ACC112 (cell line): ENCODE results near the gene TSPY2.
"Not testable (repeated sequence)": the region's sequence is repeated elsewhere in the genome, so short reads cannot be mapped to it uniquely, and the experiment has no call there.

Experiments
- H2AFZ ChIP-seq: fragments of 200-600 bp; sonication (generic); one replicate; pipeline ENCODE4 v1.6.0; 2017; ENCODE audit warnings: antibody characterized with exemption, low read length; ENCODE audit not compliant: unreplicated experiment
- H3K27ac ChIP-seq: fragments of 200-600 bp; sonication (generic); 2 replicates; pipeline ENCODE4 v1.5.1; 2014; ENCODE audit warnings: low read depth, mild to moderate bottlenecking, antibody characterized with exemption, low read length, moderate library complexity
- H3K27me3 ChIP-seq: fragments of 200-600 bp; sonication (generic); 2 replicates; pipeline ENCODE4 v1.6.1; 2014; ENCODE audit warnings: mild to moderate bottlenecking, antibody characterized with exemption, low read length, moderate library complexity, mixed read lengths; ENCODE audit not compliant: insufficient read depth
- H3K36me3 ChIP-seq: fragments of 200-600 bp; sonication (generic); 2 replicates; pipeline ENCODE4 v1.6.1; 2016; ENCODE audit warnings: mild to moderate bottlenecking, antibody characterized with exemption, low read length, moderate library complexity, mixed read lengths; ENCODE audit not compliant: insufficient read depth
- H3K4me1 ChIP-seq: fragments of 200-600 bp; sonication (generic); one replicate; pipeline ENCODE4 v1.6.1; 2016; ENCODE audit warnings: low read length, mixed read lengths; ENCODE audit not compliant: insufficient read depth, unreplicated experiment, control insufficient read depth
- H3K4me3 ChIP-seq: fragments of 200-600 bp; sonication (generic); 2 replicates; pipeline ENCODE4 v1.5.1; 2014; ENCODE audit warnings: mild to moderate bottlenecking, low read depth, low read length
- H3K79me2 ChIP-seq: fragments of 200-600 bp; sonication (generic); one replicate; pipeline ENCODE4 v1.6.0; 2016; ENCODE audit warnings: low read length; ENCODE audit not compliant: control insufficient read depth, unreplicated experiment, insufficient read depth

TSPY2 gene, protein sequence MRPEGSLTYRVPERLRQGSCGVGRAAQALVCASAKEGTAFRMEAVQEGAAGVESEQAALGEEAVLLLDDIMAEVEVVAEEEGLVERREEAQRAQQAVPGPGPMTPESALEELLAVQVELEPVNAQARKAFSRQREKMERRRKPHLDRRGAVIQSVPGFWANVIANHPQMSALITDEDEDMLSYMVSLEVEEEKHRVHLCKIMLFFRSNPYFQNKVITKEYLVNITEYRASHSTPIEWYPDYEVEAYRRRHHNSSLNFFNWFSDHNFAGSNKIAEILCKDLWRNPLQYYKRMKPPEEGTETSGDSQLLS

DNA sequence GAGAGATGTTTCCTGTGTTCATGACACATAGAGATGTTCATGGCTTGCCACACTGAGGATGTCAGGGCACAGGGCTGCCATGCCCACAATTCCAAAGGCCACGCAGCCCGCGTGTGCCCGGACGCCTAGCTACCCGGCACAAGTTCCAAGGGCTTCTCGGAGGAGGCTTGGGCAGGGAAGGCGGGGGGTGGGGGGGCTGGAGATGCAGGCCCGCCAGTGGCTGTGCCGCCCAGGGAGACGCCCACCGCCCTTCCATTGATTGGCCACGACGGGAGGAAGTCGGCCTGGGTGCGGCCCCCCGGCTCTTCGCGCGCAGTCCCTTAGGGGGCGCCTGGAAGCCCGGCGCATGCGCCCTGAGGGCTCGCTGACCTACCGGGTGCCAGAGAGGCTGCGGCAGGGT lies at the start of gene TSPY2:
Gene TSPY2 (plus strand): TSS at position 301 of the 400 bp plus-strand sequence. CDS start 46 bp downstream, at position 347.
- not testable (repeated sequence) for H3K27ac ChIP-seq, H3K27me3 ChIP-seq, H2AFZ ChIP-seq, H3K79me2 ChIP-seq, H3K36me3 ChIP-seq, H3K4me1 ChIP-seq, H3K4me3 ChIP-seq

DNA sequence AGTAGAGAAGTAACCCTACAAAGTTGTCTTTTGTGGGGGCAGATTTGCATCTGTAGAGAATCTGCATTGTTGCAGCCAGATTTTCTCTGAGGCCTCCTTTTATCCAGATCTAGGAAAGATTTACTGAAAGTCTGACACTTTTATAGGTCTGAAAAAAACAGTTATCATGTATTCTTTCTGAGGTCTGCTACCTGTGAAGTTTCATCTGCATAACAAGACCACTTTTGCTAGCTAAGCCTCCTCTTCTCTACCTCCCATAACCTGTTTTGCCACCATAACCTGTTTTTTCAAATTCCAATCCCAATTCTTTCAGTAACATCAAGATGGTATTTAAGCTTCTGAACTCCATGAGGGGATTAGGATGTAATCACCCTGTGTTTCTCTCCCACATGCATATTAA lies 36.5 kb upstream of the TSPY2 start:
- not testable (repeated sequence) for H3K36me3 ChIP-seq, H3K4me3 ChIP-seq, H3K4me1 ChIP-seq

DNA sequence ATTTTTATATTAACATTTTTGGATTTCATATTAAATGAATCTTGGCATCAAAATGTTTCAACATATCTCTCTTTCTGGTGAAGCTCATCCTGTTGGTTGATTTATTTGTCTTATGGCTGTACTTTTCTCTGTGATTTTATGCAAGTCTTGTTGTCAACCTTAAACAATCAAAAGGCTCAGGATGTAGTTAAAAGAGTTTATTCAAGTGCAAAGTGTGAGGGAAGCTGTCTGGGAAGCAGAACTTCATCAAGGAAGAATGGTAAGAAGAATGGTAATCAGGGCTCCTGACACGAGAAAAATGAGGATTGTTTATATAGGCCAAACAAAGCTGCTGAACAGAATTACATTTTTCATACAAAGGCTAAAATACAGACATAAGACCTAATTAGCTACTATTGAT lies 29.0 kb upstream of the TSPY2 start:
- H3K27ac ChIP-seq, H3K36me3 ChIP-seq, H2AFZ ChIP-seq: not testable (repeated sequence)

More for the DNA sequence above, 36.5 kb upstream of the TSPY2 start:
- not testable (repeated sequence) for H3K79me2 ChIP-seq, H3K27me3 ChIP-seq, H3K27ac ChIP-seq, H2AFZ ChIP-seq

DNA sequence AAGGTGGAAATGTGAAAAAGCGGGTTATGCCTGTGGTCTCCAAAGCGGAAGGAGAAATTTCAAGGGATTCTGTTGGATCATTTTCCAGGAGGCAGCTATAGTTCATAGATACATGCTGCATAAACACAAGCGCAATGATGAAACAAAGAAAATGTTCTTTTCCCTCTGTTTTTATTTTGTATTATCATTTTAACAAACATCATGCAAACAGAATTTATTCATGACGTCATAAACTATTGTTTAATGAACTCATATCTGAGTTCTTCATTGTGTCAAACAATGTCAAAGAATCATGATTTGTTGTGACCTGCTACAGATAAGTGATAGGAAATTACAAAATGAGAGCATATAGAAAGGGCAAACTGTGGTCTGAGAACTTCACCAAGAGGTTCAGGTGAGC lies 23.8 kb downstream of the TSPY2 start:
- H3K36me3 ChIP-seq, H3K4me1 ChIP-seq, H3K79me2 ChIP-seq, H2AFZ ChIP-seq, H3K4me3 ChIP-seq, H3K27ac ChIP-seq, H3K27me3 ChIP-seq: not testable (repeated sequence)

More for the DNA sequence above, 29.0 kb upstream of the TSPY2 start:
- H3K4me1 ChIP-seq, H3K4me3 ChIP-seq, H3K79me2 ChIP-seq, H3K27me3 ChIP-seq: not testable (repeated sequence)
